Right cardiac atrium (tissue), 5 donors: ENCODE results near the gene MATN1. TPM values are rescaled to one million over a fixed set of nuclear protein-coding genes. Genes with fewer than 3 reads are reported as not detected.
A peak's percentile ranks its signal among the peaks of the same experiment; 100 is the strongest.

Experiments used
- ATAC-seq, 2 donors: fragments of 200-7000 bp; cut with Tn5 transposase; one replicate each; pipeline versions ENCODE4 v1.8.0 to v1.9.1; 2020; ENCODE audit warnings: moderate library complexity in 2 of 2, mild to moderate bottlenecking in 1 of 2
- DNase-seq, 3 donors: peaks; one replicate each; pipeline ENCODE4 v3.0.0-alpha.2; 2020
- H3K27ac ChIP-seq: one replicate; pipeline ENCODE4 v1.5.1; 2013; ENCODE audit warnings: mild to moderate bottlenecking, low read length, control low read depth, moderate library complexity
- H3K27me3 ChIP-seq: one replicate; pipeline ENCODE4 v1.6.1; 2013; ENCODE audit not compliant: control insufficient read depth, insufficient read depth
- H3K4me1 ChIP-seq: one replicate; pipeline ENCODE4 v1.6.1; 2013; ENCODE audit warnings: low read length; ENCODE audit not compliant: control insufficient read depth, insufficient read depth
- H3K4me3 ChIP-seq: one replicate; pipeline ENCODE4 v1.5.1; 2013; ENCODE audit warnings: low read length, control low read depth
- H3K9me3 ChIP-seq: one replicate; pipeline ENCODE4 v1.6.1; 2013; ENCODE audit warnings: low read length; ENCODE audit not compliant: control insufficient read depth
- WGBS: extraction: QIAGEN DNeasy Blood & Tissue Kit; methylation state at CpG from one replicate; pipeline ENCODE4 v1.1.7; 2013; 5-methylcytosine and 5-hydroxymethylcytosine counted together
- intact Hi-C, 4 donors: fragments of 100-400 bp; cut with DNase I; formaldehyde crosslinking; loops; one replicate each; pipeline versions ENCODE4 v1.11.0 to v1.14.0; 2022 to 2023
- polyA plus RNA-seq: library from polyadenylated mRNA; stranded (reverse); fragments of 200-250 nt; gene quantifications from one replicate; pipeline ENCODE4 v1.2.3, GENCODE V29; 2013
- total RNA-seq, 4 donors: library from RNA; stranded (reverse); fragmentation: NEBNext Ultra II Directional; extraction: Animal tissue kit (Norgen Biotek cat#: 25700); gene quantifications; one replicate each; pipeline ENCODE4 v1.2.1, GENCODE V29; 2021
- donor health status: healthy with polysubstance abuse.
- donor health status: DM: no; HTN: yes; CAD: no.
- donor health status: DM: no; HTN: no; CAD: no.
- donor health status: DM: no; HTN: yes; CAD: no; lungs with severe emphysema.
- donor health status: DM: yes; HTN: yes; CAD: no.

Gene MATN1
- total and polyA plus RNA-seq, 5 donors, result 0.07 TPM; not detected in 4

- Histone ChIP-seq H3K4me3 (no peak overlapping the region), H3K4me1 (no peaks in the 10 kb centered on the region), H3K27ac (no peak overlapping the region), H3K9me3 (no peaks in the 10 kb centered on the region), H3K27me3 (no peaks in the 10 kb centered on the region)
- DNase-seq (peak in 1 of 3 donors; percentile 55), ATAC-seq (peak in 1 of 2 donors; percentile 51)
- intact Hi-C loops, result no loop called here
- 64% methylated on average over 6 of the region's 6 CpGs for WGBS
Observed at GRCh38 chr1:30735124-30735523, 11.7 kb upstream of the MATN1 start.

GRCh38 chr1:30734580-30734979 lies 11.2 kb upstream of the MATN1 start:
- ATAC-seq, result no peak
- H3K4me3 ChIP-seq, result no peak overlapping the region
- intact Hi-C loops, result loop anchor here in 1 of 4 donors (5.0 kb wide), 1 partner anchor 178 kb away; no protein-coding TSS in a partner anchor
- DNase-seq, result no peak
- H3K4me1 ChIP-seq, result no peaks in the 10 kb centered on the region
- WGBS, result 95% methylated on average over 4 of the region's 4 CpGs
- no peaks in the 10 kb centered on the region for H3K27me3 ChIP-seq
- H3K27ac ChIP-seq, result no peak overlapping the region
- H3K9me3 ChIP-seq, result no peaks in the 10 kb centered on the region

GRCh38 chr1:30734106-30734505 lies 10.7 kb upstream of the MATN1 start:
- Histone ChIP-seq H3K4me3 (no peak overlapping the region), H3K27ac (no peak overlapping the region), H3K9me3 (no peaks in the 10 kb centered on the region), H3K4me1 (no peaks in the 10 kb centered on the region), H3K27me3 (no peaks in the 10 kb centered on the region)
- intact Hi-C loops, result loop anchor here in 1 of 4 donors (5.0 kb wide), 1 partner anchor 178 kb away; no protein-coding TSS in a partner anchor
- DNase-seq (no peak), ATAC-seq (no peak)
- 85% methylated on average over 4 of the region's 4 CpGs for WGBS

DNA sequence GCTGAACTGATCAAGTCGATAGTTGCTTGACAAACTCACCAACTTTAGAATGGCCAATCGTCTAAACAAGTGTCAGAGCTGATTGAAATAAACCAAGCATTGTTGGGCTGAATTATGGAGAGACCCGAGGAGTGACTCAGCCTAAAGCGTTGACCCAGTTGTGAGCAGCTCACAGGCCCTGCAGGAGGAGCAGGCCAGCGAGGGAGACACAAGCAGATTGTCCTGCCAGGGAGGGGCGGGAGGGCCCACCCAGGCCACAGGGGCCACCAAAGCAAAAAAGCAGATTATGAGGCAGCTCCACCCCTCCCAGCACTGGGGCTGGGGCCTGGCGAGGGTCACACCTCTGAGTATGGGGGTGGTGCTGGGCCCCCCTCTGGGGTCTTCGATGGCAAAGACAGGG lies 10.1 kb upstream of the MATN1 start:
- 82% methylated on average over 8 of the region's 8 CpGs for WGBS

GRCh38 chr1:30732277-30732996 lies 9.1 kb upstream of the MATN1 start:
- no peak overlapping the region for H3K27ac ChIP-seq
- H3K4me3 ChIP-seq, result no peak overlapping the region
- no peaks in the 10 kb centered on the region for H3K27me3 ChIP-seq
- no peak for ATAC-seq
- H3K4me1 ChIP-seq, result no peaks in the 10 kb centered on the region
- 73% methylated on average over 10 of the region's 10 CpGs for WGBS
- no peaks in the 10 kb centered on the region for H3K9me3 ChIP-seq
- DNase-seq, result peak in 1 of 3 donors; percentile 13
- intact Hi-C loops, result loop anchor here in 1 of 4 donors (5.0 kb wide), 1 partner anchor 180 kb away; no protein-coding TSS in a partner anchor

More for the DNA sequence above, 10.1 kb upstream of the MATN1 start:
- ATAC-seq, result no peak
- intact Hi-C loops, result loop anchor here in 1 of 4 donors (5.0 kb wide), 1 partner anchor 179 kb away; no protein-coding TSS in a partner anchor
- Histone ChIP-seq H3K27ac (no peak overlapping the region), H3K4me3 (no peak overlapping the region), H3K27me3 (no peaks in the 10 kb centered on the region), H3K4me1 (no peaks in the 10 kb centered on the region), H3K9me3 (no peaks in the 10 kb centered on the region)
- peak in 1 of 3 donors; percentile 39 for DNase-seq

DNA sequence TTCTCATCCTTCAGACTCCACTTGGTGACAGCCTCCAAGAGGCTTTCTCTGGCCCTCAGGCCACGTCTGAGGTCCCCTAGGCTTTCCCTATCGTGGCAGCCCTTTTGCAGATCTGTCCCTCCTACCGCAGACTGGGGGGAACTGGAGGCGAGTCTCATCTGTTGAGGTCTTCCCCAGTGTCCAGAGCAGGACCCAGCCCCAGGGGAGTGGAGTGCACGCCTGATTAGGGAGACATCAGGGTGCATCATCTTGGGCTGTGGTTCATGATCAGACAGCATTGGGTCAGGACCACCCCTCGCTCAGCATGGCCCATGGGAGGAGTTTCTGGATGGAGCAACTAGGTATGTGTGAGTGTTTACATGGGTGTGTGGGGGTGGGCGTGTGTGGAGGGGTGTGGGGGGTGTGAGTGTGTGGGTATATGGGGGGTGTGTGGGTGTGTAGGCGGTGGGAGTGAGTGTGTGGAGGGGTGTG lies 8.5 kb upstream of the MATN1 start:
- no peaks in the 10 kb centered on the region for H3K27me3 ChIP-seq
- no peak overlapping the region for H3K27ac ChIP-seq
- H3K9me3 ChIP-seq, result no peaks in the 10 kb centered on the region
- H3K4me3 ChIP-seq, result no peak overlapping the region
- intact Hi-C loops, result loop anchor here in 1 of 4 donors (5.0 kb wide), 1 partner anchor 180 kb away; no protein-coding TSS in a partner anchor
- DNase-seq (peak in 1 of 3 donors; percentile 14), ATAC-seq (no peak)
- WGBS, result 77% methylated on average over 8 of the region's 8 CpGs
- H3K4me1 ChIP-seq, result no peaks in the 10 kb centered on the region

GRCh38 chr1:30731109-30731805 lies 7.9 kb upstream of the MATN1 start:
- WGBS, result 81% methylated on average over 10 of the region's 10 CpGs
- H3K9me3 ChIP-seq, result no peaks in the 10 kb centered on the region
- intact Hi-C loops, result loop anchor here in 1 of 4 donors (5.0 kb wide), 1 partner anchor 181 kb away; no protein-coding TSS in a partner anchor
- no peaks in the 10 kb centered on the region for H3K27me3 ChIP-seq
- DNase-seq (peak in 1 of 3 donors; percentile 50), ATAC-seq (no peak)
- no peak overlapping the region for H3K27ac ChIP-seq
- no peaks in the 10 kb centered on the region for H3K4me1 ChIP-seq
- H3K4me3 ChIP-seq, result no peak overlapping the region

DNA sequence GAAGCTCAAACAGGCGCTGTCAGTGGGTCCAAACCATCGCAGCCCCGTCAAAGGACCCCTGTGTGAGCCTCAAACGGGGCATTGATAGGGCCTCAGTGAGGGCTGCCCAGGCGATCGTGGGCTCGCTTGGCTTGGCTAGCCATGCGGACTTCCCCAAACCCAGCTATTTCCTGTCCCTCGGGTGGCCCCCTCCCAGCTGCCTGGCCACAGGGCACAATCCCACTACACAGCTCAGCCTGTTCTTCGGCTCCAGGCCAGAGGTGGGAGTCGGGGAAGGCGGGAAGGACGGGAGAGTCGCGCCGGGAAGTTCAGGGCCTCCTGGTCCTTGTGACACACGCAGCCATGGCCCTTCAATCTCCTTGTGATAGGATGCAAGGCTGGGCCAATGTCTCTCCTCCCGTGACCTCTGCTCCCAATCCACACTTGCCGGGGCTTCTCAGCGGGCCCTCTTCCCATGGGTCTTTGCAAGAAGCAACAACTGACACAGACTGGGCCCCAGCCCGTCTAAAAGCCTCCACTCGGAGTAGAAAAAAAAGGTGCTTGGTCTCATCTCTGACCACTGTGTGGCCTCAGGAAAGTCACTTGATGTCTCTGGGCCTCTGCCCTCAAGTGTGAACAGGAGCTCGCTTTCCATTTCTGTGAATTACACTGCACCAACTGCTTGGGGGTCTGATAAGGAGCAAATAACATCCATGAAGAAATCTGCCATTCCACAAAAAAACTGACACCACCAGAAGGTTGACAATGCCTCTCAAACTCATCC lies 7.1 kb upstream of the MATN1 start:
- DNase-seq (peak in 1 of 3 donors; percentile 54), ATAC-seq (peak in 1 of 2 donors; percentile 11)
- Histone ChIP-seq H3K27ac (no peak overlapping the region), H3K9me3 (no peaks in the 10 kb centered on the region), H3K27me3 (no peaks in the 10 kb centered on the region), H3K4me3 (no peak overlapping the region), H3K4me1 (no peaks in the 10 kb centered on the region)
- intact Hi-C loops, result loop anchor here in 1 of 4 donors (5.0 kb wide), 1 partner anchor 182 kb away; no protein-coding TSS in a partner anchor
- 54% methylated on average over 23 of the region's 23 CpGs for WGBS

DNA sequence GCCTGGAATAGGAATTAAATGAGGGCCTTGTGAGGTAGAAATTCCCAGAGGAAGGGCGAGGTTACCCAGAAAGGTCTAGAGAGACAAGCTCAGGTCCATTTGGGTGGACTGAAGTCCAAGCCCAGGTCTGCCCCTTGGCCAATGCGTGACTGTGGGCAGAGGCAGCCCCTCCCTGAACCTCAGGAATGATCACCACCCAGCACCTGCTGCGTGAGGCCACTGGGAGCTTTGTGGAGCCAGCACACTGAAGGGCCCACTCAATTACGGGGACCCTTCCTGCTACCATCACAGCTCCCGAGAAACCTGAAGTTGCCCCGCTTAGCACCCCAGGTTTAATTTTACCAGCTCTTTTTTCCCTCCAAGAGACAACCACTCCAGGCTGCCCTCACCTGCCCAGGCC lies 6.5 kb upstream of the MATN1 start:
- Histone ChIP-seq H3K4me1 (no peaks in the 10 kb centered on the region), H3K27me3 (no peaks in the 10 kb centered on the region), H3K27ac (no peak overlapping the region), H3K9me3 (no peaks in the 10 kb centered on the region), H3K4me3 (no peak overlapping the region)
- no peak for ATAC-seq
- intact Hi-C loops, result loop anchor here (5.0 to 10.0 kb wide), 4 partner anchors 37 to 695 kb away; no protein-coding TSS in a partner anchor
- peak in 1 of 3 donors; percentile 15 for DNase-seq
- 92% methylated on average over 6 of the region's 6 CpGs for WGBS

GRCh38 chr1:30728832-30729638 lies 5.7 kb upstream of the MATN1 start:
- intact Hi-C loops, result loop anchor here in 3 of 4 donors (5.0 to 10.0 kb wide), 3 partner anchors 38 to 696 kb away; no protein-coding TSS in a partner anchor
- Histone ChIP-seq H3K4me1 (no peaks in the 10 kb centered on the region), H3K9me3 (no peaks in the 10 kb centered on the region), H3K4me3 (no peak overlapping the region), H3K27ac (no peak overlapping the region), H3K27me3 (no peaks in the 10 kb centered on the region)
- 70% methylated on average over 17 of the region's 17 CpGs for WGBS
- ATAC-seq, result no peak
- peak in 1 of 3 donors; percentile 26 for DNase-seq
